GM23248 (cell line): ENCODE measurements around the gene SEC24D. TPM values are rescaled to one million over a fixed set of nuclear protein-coding genes. Genes with fewer than 3 reads are reported as not detected.
A peak's percentile ranks its signal among the peaks of the same experiment; 100 is the strongest.

Source experiments
- DNase-seq: peaks from one replicate; pipeline ENCODE4 v3.0.0-alpha.2; 2015
- H2AFZ ChIP-seq: fragments of 200-600 bp; sonication (generic); 2 replicates; pipeline ENCODE4 v1.6.1; 2016; ENCODE audit warnings: antibody characterized with exemption
- H3F3A ChIP-seq: fragments of 200-600 bp; sonication (generic); 2 replicates; pipeline ENCODE4 v1.6.1; 2016; ENCODE audit warnings: mild to moderate bottlenecking, antibody characterized with exemption, mixed run types; ENCODE audit not compliant: insufficient read depth
- H3K27ac ChIP-seq: fragments of 200-600 bp; sonication (generic); 2 replicates; pipeline ENCODE4 v1.5.1; 2016; ENCODE audit warnings: mild to moderate bottlenecking
- H3K27me3 ChIP-seq: fragments of 200-600 bp; sonication (generic); replicated peaks from 2 replicates; pipeline ENCODE4 v1.6.1; 2016; ENCODE audit warnings: mild to moderate bottlenecking; ENCODE audit not compliant: insufficient read depth
- H3K36me3 ChIP-seq: fragments of 200-600 bp; sonication (generic); 2 replicates; pipeline ENCODE4 v1.6.1; 2016; ENCODE audit warnings: low read depth, mild to moderate bottlenecking
- H3K4me1 ChIP-seq: fragments of 200-600 bp; sonication (generic); 2 replicates; pipeline ENCODE4 v1.6.1; 2016; ENCODE audit warnings: mild to moderate bottlenecking; ENCODE audit not compliant: insufficient read depth
- H3K4me2 ChIP-seq: fragments of 200-600 bp; sonication (generic); one replicate; pipeline ENCODE4 v1.6.1; 2016; ENCODE audit warnings: mild to moderate bottlenecking; ENCODE audit not compliant: unreplicated experiment
- H3K4me3 ChIP-seq: fragments of 200-600 bp; sonication (generic); 2 replicates; pipeline ENCODE4 v1.5.1; 2016; ENCODE audit warnings: mild to moderate bottlenecking
- H3K79me2 ChIP-seq: fragments of 200-600 bp; sonication (generic); 2 replicates; pipeline ENCODE4 v1.6.1; 2016; ENCODE audit warnings: mild to moderate bottlenecking; ENCODE audit not compliant: insufficient read depth
- H3K9ac ChIP-seq: fragments of 200-600 bp; sonication (generic); 2 replicates; pipeline ENCODE4 v1.6.1; 2016; ENCODE audit warnings: mild to moderate bottlenecking
- H3K9me2 ChIP-seq: fragments of 200-600 bp; sonication (generic); 2 replicates; pipeline ENCODE4 v1.6.1; 2016; ENCODE audit warnings: mixed run types, mild to moderate bottlenecking, moderate library complexity; ENCODE audit not compliant: insufficient read depth
- H3K9me3 ChIP-seq: fragments of 200-600 bp; sonication (generic); one replicate; pipeline ENCODE4 v1.6.1; 2017; ENCODE audit warnings: low read depth
- H4K20me1 ChIP-seq: fragments of 200-600 bp; sonication (generic); 2 replicates; pipeline ENCODE4 v1.6.0; 2016; ENCODE audit not compliant: insufficient read depth
- EZH2 ChIP-seq: fragments of 200-600 bp; sonication (generic); IDR thresholded peaks from 2 replicates; pipeline ENCODE4 v1.6.1; 2018; ENCODE audit warnings: antibody characterized with exemption, mild to moderate bottlenecking; ENCODE audit not compliant: insufficient read depth, poor library complexity, severe bottlenecking
- EZH2phosphoT487 ChIP-seq: fragments of 200-600 bp; sonication (generic); IDR thresholded peaks from 2 replicates; pipeline ENCODE4 v1.6.1; 2018; ENCODE audit warnings: antibody characterized with exemption, moderate library complexity, mild to moderate bottlenecking, low read depth; ENCODE audit not compliant: insufficient read depth
- WGBS, 2 experiments: methylation state at CpG; one replicate each; pipeline ENCODE4 v1.1.6; 2015 to 2017; ENCODE audit warnings: low lambda C conversion rate in 2 of 2, low coverage in 1 of 2; ENCODE audit errors: missing lambda C conversion rate in 2 of 2; 5-methylcytosine and 5-hydroxymethylcytosine counted together
- in situ Hi-C: fragments of 300-500 bp; cut with MboI; formaldehyde crosslinking; loops from 2 replicates; pipeline ENCODE4 v1.15.0; 2020
- polyA plus RNA-seq: library from polyadenylated mRNA; unstranded; fragments of >200 nt; fragmentation: Nextera tagmentation; extraction: Ambion mirVana; gene quantifications from 2 replicates; pipeline ENCODE4 v1.2.1, GENCODE V29; 2016
- total RNA-seq: library from RNA; depleted of rRNA; stranded (reverse); fragments of >200 nt; shearing (Covaris generic); gene quantifications from 2 replicates; pipeline ENCODE4 v1.2.3, GENCODE V29; 2014

SEC24D gene
- total and polyA plus RNA-seq, 2 experiments from 2014 or later, result 136 to 148 TPM

- no peaks in the 10 kb centered on the region for H3K9me3 ChIP-seq
- no peak overlapping the region for H3K4me2 ChIP-seq
- peaks cover 59% of the 10 kb centered on the region for H3K36me3 ChIP-seq
- peaks cover 9% of the 10 kb centered on the region; the same call in 1 of the 2 replicates for H4K20me1 ChIP-seq
- H3K9ac ChIP-seq, result no peak overlapping the region
- TF ChIP-seq EZH2phosphoT487 (no peak), EZH2 (no peak)
- peaks cover 38% of the 10 kb centered on the region for H3K4me1 ChIP-seq
- no peak overlapping the region for H3K4me3 ChIP-seq
- H3F3A ChIP-seq, result peaks cover 69% of the 10 kb centered on the region
- H2AFZ ChIP-seq, result no peak overlapping the region
- WGBS, 2 experiments, result 79% methylated on average over 4 of the region's 4 CpGs
- no peak for DNase-seq
- no peaks in the 10 kb centered on the region for H3K9me2 ChIP-seq
- H3K27me3 ChIP-seq, result no peaks in the 10 kb centered on the region
- H3K79me2 ChIP-seq, result peaks cover 100% of the 10 kb centered on the region
- in situ Hi-C loops, result no loop called here
- H3K27ac ChIP-seq, result peak overlapping the region; percentile 60
These were observed 18.6 kb downstream of the SEC24D start for GRCh38 chr4:118817178-118817930.

- peaks cover 100% of the 10 kb centered on the region for H3K79me2 ChIP-seq
- in situ Hi-C loops, result no loop called here
- WGBS, 2 experiments, result 0 to 17% methylated on average over 1 of the region's 1 CpG
These were observed 19.3 kb downstream of the SEC24D start for GRCh38 chr4:118816538-118817177.

GRCh38 chr4:118814891-118815290 lies 21.0 kb downstream of the SEC24D start:
- Histone ChIP-seq H3K9me2 (no peaks in the 10 kb centered on the region), H3K79me2 (peaks cover 94% of the 10 kb centered on the region), H3K36me3 (peaks cover 59% of the 10 kb centered on the region), H3F3A (peaks cover 80% of the 10 kb centered on the region), H3K4me2 (no peak overlapping the region), H4K20me1 (no peaks in the 10 kb centered on the region; the same call in 1 of the 2 replicates), H3K9me3 (no peaks in the 10 kb centered on the region), H3K9ac (no peak overlapping the region), H3K27ac (no peak overlapping the region), H3K27me3 (no peaks in the 10 kb centered on the region), H2AFZ (no peak overlapping the region), H3K4me3 (no peak overlapping the region), H3K4me1 (peaks cover 41% of the 10 kb centered on the region)
- no peak for DNase-seq
- TF ChIP-seq EZH2phosphoT487, result no peak
- TF ChIP-seq EZH2, result no peak
- WGBS, 2 experiments, result 84 to 92% methylated on average over 3 of the region's 3 CpGs
- in situ Hi-C loops, result no loop called here

More at GRCh38 chr4:118816538-118817177, 19.3 kb downstream of the SEC24D start:
- H3K9me2 ChIP-seq, result no peaks in the 10 kb centered on the region
- peaks cover 2% of the 10 kb centered on the region; the same call in 1 of the 2 replicates for H4K20me1 ChIP-seq
- peak overlapping the region; percentile 39 for H3K4me2 ChIP-seq
- H3K4me3 ChIP-seq, result no peak overlapping the region
- TF ChIP-seq EZH2phosphoT487 (no peak), EZH2 (no peak)
- H3K4me1 ChIP-seq, result peaks cover 35% of the 10 kb centered on the region
- no peaks in the 10 kb centered on the region for H3K27me3 ChIP-seq
- peaks cover 52% of the 10 kb centered on the region for H3K36me3 ChIP-seq
- DNase-seq, result peak; percentile 88
- peaks cover 69% of the 10 kb centered on the region for H3F3A ChIP-seq
- H3K9me3 ChIP-seq, result no peaks in the 10 kb centered on the region
- H2AFZ ChIP-seq, result no peak overlapping the region
- H3K9ac ChIP-seq, result no peak overlapping the region
- peak overlapping the region; percentile 60 for H3K27ac ChIP-seq

- Histone ChIP-seq H3K9me2 (no peaks in the 10 kb centered on the region), H3K4me3 (no peak overlapping the region), H2AFZ (no peak overlapping the region), H3K27ac (peak overlapping the region; percentile 15; the same call in 1 of the 2 replicates), H3K79me2 (peaks cover 94% of the 10 kb centered on the region), H4K20me1 (no peaks in the 10 kb centered on the region; the same call in 1 of the 2 replicates), H3K4me2 (no peak overlapping the region), H3K4me1 (peaks cover 49% of the 10 kb centered on the region), H3F3A (peaks cover 84% of the 10 kb centered on the region), H3K27me3 (no peaks in the 10 kb centered on the region), H3K36me3 (peaks cover 65% of the 10 kb centered on the region), H3K9me3 (no peaks in the 10 kb centered on the region), H3K9ac (no peak overlapping the region)
- TF ChIP-seq EZH2phosphoT487 (no peak), EZH2 (no peak)
- in situ Hi-C loops, result no loop called here
- DNase-seq, result no peak
- 86 to 94% methylated on average over 4 of the region's 4 CpGs for WGBS, 2 experiments
These were observed 21.9 kb downstream of the SEC24D start for GRCh38 chr4:118814058-118814457.
